GM12878 (cell line): ENCODE results near the gene DDX31. TPM values are rescaled to one million over a fixed set of nuclear protein-coding genes. Genes with fewer than 3 reads are reported as not detected.

Experiments
- ATAC-seq: fragments of 200-7000 bp; cut with Tn5 transposase; 3 replicates; pipeline ENCODE4 v1.9.1; 2020; ENCODE audit warnings: mild to moderate bottlenecking, moderate library complexity
- BruUV-seq: library from RNA; stranded (reverse); fragments of 400-500 nt; replicated peaks from 2 replicates; lab custom pipeline; 2021; lab: Mats Ljungman, UMichigan
- CTCF ChIA-PET: fragments of 300-600 bp; sonication (Branson Sonifier 250); formaldehyde crosslinking; extraction: SDS; loops from one replicate; lab custom pipeline; 2021; ENCODE audit warnings: inconsistent platforms; lab: Yijun Ruan, JAX
- POLR2A ChIA-PET: fragments of 350-600 bp; formaldehyde crosslinking; extraction: SDS; loops from one replicate; lab custom pipeline; 2021; ENCODE audit warnings: inconsistent platforms; lab: Charles Lee
- RAD21 ChIA-PET: fragments of 300-600 bp; sonication (Branson Sonifier 250); formaldehyde crosslinking; loops from one replicate; lab custom pipeline; 2023; ENCODE audit warnings: antibody characterized with exemption; ENCODE audit not compliant: unreplicated experiment; lab: Charles Lee
- SMC1A ChIA-PET: fragments of 300-600 bp; sonication (Branson Sonifier 250); formaldehyde crosslinking; loops from one replicate; lab custom pipeline; 2023; ENCODE audit not compliant: unreplicated experiment, uncharacterized antibody; lab: Charles Lee
- DNase-seq: peaks from one replicate; pipeline ENCODE4 v3.0.0-alpha.2; 2011; ENCODE audit warnings: low read depth, low spot score
- FAIRE-seq: peaks from 3 replicates; lab custom pipeline; 2011; peaks lifted over from hg19 to GRCh38; lab: Jason Lieb, UNC
- H2AFZ ChIP-seq: 2 replicates; pipeline ENCODE4 v1.6.0; 2011; ENCODE audit warnings: low read depth, low read length, control low read depth; ENCODE audit not compliant: control insufficient read depth
- H3K27ac ChIP-seq: 2 replicates; pipeline ENCODE4 v1.5.1; 2011; ENCODE audit warnings: control low read depth; ENCODE audit not compliant: control insufficient read depth, insufficient read depth
- H3K27me3 ChIP-seq, 2 experiments: replicated peaks in 1 of 2; 2 replicates each; pipeline versions ENCODE4 v1.6.0 to v1.6.1; 2011; ENCODE audit warnings: low read length in 1 of 2; ENCODE audit not compliant: control insufficient read depth in 2 of 2, insufficient read depth in 2 of 2
- H3K36me3 ChIP-seq, 2 experiments: 2 replicates each; pipeline ENCODE4 v1.5.1; 2011; ENCODE audit warnings: low read length in 1 of 2; ENCODE audit not compliant: control insufficient read depth in 2 of 2, insufficient read depth in 2 of 2
- H3K4me1 ChIP-seq: 2 replicates; pipeline ENCODE4 v1.6.1; 2011; ENCODE audit warnings: mild to moderate bottlenecking, low read length, moderate library complexity, mixed read lengths; ENCODE audit not compliant: control insufficient read depth, insufficient read depth
- H3K4me2 ChIP-seq: 2 replicates; pipeline ENCODE4 v1.6.0; 2011; ENCODE audit warnings: control low read depth; ENCODE audit not compliant: control insufficient read depth, insufficient read depth
- H3K4me3 ChIP-seq: fragments of 200-600 bp; sonication (generic); 2 replicates; pipeline ENCODE4 v1.5.1; 2016
- H3K79me2 ChIP-seq: 2 replicates; pipeline ENCODE4 v1.6.0; 2011; ENCODE audit warnings: low read length; ENCODE audit not compliant: control insufficient read depth, insufficient read depth
- H3K9ac ChIP-seq: 2 replicates; pipeline ENCODE4 v1.8.0; 2011; ENCODE audit warnings: low read length, control low read depth, mixed read lengths; ENCODE audit not compliant: control insufficient read depth, insufficient read depth
- H3K9me3 ChIP-seq: replicated peaks from 3 replicates; pipeline ENCODE4 v1.5.1; 2011; ENCODE audit warnings: mild to moderate bottlenecking, low read length; ENCODE audit not compliant: control insufficient read depth, insufficient read depth
- H4K20me1 ChIP-seq: 2 replicates; pipeline ENCODE4 v1.6.0; 2011; ENCODE audit not compliant: control insufficient read depth, insufficient read depth
- EGR1 ChIP-seq, 2 experiments: IDR thresholded peaks; 1 replicate in 1 of 2; 2 replicates in 1 of 2; pipeline ENCODE4 v1.6.1; 2011 to 2012; ENCODE audit warnings: low read depth in 2 of 2, low read length in 2 of 2, borderline replicate concordance in 1 of 2, mild to moderate bottlenecking in 1 of 2, moderate library complexity in 1 of 2
- HDAC2 ChIP-seq: fragments of 200-600 bp; sonication (generic); IDR thresholded peaks from 2 replicates; pipeline ENCODE4 v1.6.1; 2017
- HDAC6 ChIP-seq: fragments of 200-600 bp; sonication (generic); IDR thresholded peaks from one replicate; pipeline ENCODE4 v1.8.0; 2017; ENCODE audit warnings: antibody characterized with exemption; ENCODE audit not compliant: unreplicated experiment
- MLLT1 ChIP-seq: fragments of 450-650 bp; IDR thresholded peaks from 2 replicates; pipeline ENCODE4 v1.6.1; 2016; ENCODE audit warnings: mild to moderate bottlenecking
- NFYB ChIP-seq: IDR thresholded peaks from 2 replicates; pipeline ENCODE4 v1.6.1; 2011; ENCODE audit warnings: low read depth, mild to moderate bottlenecking, low read length, improper control_type of control experiment, moderate library complexity; ENCODE audit not compliant: insufficient read depth
- NR2C1 ChIP-seq: fragments of 450-650 bp; IDR thresholded peaks from 2 replicates; pipeline ENCODE4 v1.6.1; 2017; ENCODE audit warnings: antibody characterized with exemption, mild to moderate bottlenecking, moderate library complexity
- PAX8 ChIP-seq: fragments of 450-650 bp; IDR thresholded peaks from 2 replicates; pipeline ENCODE4 v1.6.1; 2017; ENCODE audit warnings: mild to moderate bottlenecking, moderate library complexity
- RELA ChIP-seq: fragments of 450-650 bp; IDR thresholded peaks from 2 replicates; pipeline ENCODE4 v1.8.0; 2014; ENCODE audit warnings: borderline replicate concordance; ENCODE audit not compliant: partially characterized antibody
- SMAD1 ChIP-seq: fragments of 450-650 bp; IDR thresholded peaks from 2 replicates; pipeline ENCODE4 v1.6.1; 2018; ENCODE audit warnings: mild to moderate bottlenecking, low read depth; ENCODE audit not compliant: partially characterized antibody
- SRF ChIP-seq, 2 experiments: IDR thresholded peaks; 2 replicates each; pipeline ENCODE4 v1.6.1; 2011; ENCODE audit warnings: low read depth in 2 of 2, low read length in 2 of 2, mild to moderate bottlenecking in 1 of 2, moderate library complexity in 1 of 2
- SUPT20H ChIP-seq: IDR thresholded peaks from 2 replicates; pipeline ENCODE4 v1.6.1; 2011; ENCODE audit warnings: low read depth, mild to moderate bottlenecking, low read length, moderate library complexity, borderline replicate concordance; ENCODE audit not compliant: control insufficient read depth
- WGBS: methylation state at CpG from one replicate; pipeline ENCODE4 v1.1.6; 2016; ENCODE audit warnings: low lambda C conversion rate; ENCODE audit not compliant: insufficient replicate concordance, insufficient coverage; ENCODE audit errors: missing lambda C conversion rate; 5-methylcytosine and 5-hydroxymethylcytosine counted together
- in situ Hi-C: fragments of 300-500 bp; cut with MboI; formaldehyde crosslinking; loops from 9 replicates; pipeline ENCODE4 v1.14.3; 2018; ENCODE audit warnings: mixed read lengths
- intact Hi-C: fragments of 100-400 bp; cut with micrococcal nuclease; formaldehyde crosslinking; loops from one replicate; pipeline ENCODE4 v1.14.2; 2022; ENCODE audit not compliant: unreplicated experiment
- polyA plus RNA-seq, 11 experiments: library from polyadenylated mRNA; depleted of rRNA in 4 of 11; unstranded in 6 of 11; stranded (reverse) in 5 of 11; fragments of >200 nt; fragmentation: Nextera tagmentation in 4 of 11; fragmentation: Illumina TruSeq in 1 of 11; extraction: Ambion mirVana in 4 of 11; extraction: Trizol in 1 of 11; gene quantifications; 1 replicate in 1 of 11; 2 replicates in 10 of 11; pipeline versions ENCODE4 v1.2.1 to v1.2.3, GENCODE V29; 2011 to 2016; ENCODE audit warnings: inconsistent platforms in 2 of 11, missing spikeins in 2 of 11, low read depth in 1 of 11
- total RNA-seq, 4 experiments: library from RNA; depleted of rRNA in 3 of 4; stranded (reverse); fragments of >200 nt in 3 of 4; fragmentation: Illumina TruSeq in 1 of 4; extraction: Trizol in 1 of 4; gene quantifications; 2 replicates each; pipeline versions ENCODE4 v1.2.1 to v1.2.3, GENCODE V29; 2013 to 2021
- TF ChIP-seq, protein P1 (sequence below): fragments of 450-650 bp; IDR thresholded peaks from 2 replicates; pipeline ENCODE4 v1.6.1; 2017; ENCODE audit warnings: mild to moderate bottlenecking, moderate library complexity
- TF ChIP-seq, protein P2 (sequence below): fragments of 450-650 bp; IDR thresholded peaks from 2 replicates; pipeline ENCODE4 v1.6.1; 2018; ENCODE audit warnings: borderline replicate concordance, mild to moderate bottlenecking; ENCODE audit not compliant: partially characterized antibody
- TF ChIP-seq, protein P3 (sequence below): fragments of 450-650 bp; IDR thresholded peaks from 2 replicates; pipeline ENCODE4 v1.6.1; 2014; ENCODE audit warnings: mild to moderate bottlenecking

The DDX31 gene
- total and polyA plus RNA-seq, 10 of the 15 experiments (the other 5 are each of a cell fraction or from before 2014, with no cell fraction given), result 12.1 to 30.8 (median 20.8) TPM

DNA sequence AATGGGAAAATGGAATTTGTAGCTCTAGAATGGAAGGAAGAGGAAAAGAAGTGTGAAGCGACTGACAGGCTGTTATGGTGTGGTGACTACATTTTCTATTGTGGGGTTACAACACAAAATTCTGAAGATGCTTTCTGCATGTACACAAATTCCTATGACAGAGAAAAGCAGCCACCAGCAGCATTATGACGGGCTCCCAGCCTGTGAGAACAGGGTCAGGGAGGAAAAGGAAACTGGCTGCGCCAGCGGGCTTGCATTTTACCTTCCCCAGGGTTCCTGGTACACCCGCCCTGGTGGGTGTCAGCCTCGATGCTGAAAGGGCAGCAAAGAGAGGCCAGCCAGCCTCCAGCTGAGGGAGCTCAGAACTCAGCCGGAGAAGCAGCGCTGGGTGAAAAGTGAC is 41.0 kb downstream of the DDX31 start (continued):
- no peak for TF ChIP-seq SMAD1
- TF ChIP-seq, protein P1, sequence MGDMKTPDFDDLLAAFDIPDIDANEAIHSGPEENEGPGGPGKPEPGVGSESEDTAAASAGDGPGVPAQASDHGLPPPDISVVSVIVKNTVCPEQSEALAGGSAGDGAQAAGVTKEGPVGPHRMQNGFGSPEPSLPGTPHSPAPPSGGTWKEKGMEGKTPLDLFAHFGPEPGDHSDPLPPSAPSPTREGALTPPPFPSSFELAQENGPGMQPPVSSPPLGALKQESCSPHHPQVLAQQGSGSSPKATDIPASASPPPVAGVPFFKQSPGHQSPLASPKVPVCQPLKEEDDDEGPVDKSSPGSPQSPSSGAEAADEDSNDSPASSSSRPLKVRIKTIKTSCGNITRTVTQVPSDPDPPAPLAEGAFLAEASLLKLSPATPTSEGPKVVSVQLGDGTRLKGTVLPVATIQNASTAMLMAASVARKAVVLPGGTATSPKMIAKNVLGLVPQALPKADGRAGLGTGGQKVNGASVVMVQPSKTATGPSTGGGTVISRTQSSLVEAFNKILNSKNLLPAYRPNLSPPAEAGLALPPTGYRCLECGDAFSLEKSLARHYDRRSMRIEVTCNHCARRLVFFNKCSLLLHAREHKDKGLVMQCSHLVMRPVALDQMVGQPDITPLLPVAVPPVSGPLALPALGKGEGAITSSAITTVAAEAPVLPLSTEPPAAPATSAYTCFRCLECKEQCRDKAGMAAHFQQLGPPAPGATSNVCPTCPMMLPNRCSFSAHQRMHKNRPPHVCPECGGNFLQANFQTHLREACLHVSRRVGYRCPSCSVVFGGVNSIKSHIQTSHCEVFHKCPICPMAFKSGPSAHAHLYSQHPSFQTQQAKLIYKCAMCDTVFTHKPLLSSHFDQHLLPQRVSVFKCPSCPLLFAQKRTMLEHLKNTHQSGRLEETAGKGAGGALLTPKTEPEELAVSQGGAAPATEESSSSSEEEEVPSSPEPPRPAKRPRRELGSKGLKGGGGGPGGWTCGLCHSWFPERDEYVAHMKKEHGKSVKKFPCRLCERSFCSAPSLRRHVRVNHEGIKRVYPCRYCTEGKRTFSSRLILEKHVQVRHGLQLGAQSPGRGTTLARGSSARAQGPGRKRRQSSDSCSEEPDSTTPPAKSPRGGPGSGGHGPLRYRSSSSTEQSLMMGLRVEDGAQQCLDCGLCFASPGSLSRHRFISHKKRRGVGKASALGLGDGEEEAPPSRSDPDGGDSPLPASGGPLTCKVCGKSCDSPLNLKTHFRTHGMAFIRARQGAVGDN, result no peak
- no peak for TF ChIP-seq SRF (IDR thresholded peaks at IDR 0.05; ENCODE audit: low read depth in 2 of 2, low read length in 2 of 2)
- TF ChIP-seq SUPT20H, result no peak
- no peak for TF ChIP-seq NFYB
- no peak for TF ChIP-seq PAX8

- Histone ChIP-seq H2AFZ (no peak overlapping the region), H3K36me3 (peaks cover 12 to 24% of the 10 kb centered on the region in 2 experiments), H3K27ac (no peak overlapping the region), H3K4me3 (no peak overlapping the region), H4K20me1 (no peaks in the 10 kb centered on the region), H3K9ac (no peak overlapping the region), H3K79me2 (no peaks in the 10 kb centered on the region), H3K4me1 (no peaks in the 10 kb centered on the region), H3K27me3 (no peaks in the 10 kb centered on the region), H3K9me3 (no peaks in the 10 kb centered on the region), H3K4me2 (no peak overlapping the region)
- intact Hi-C loops (no loop called here), in situ Hi-C loops (no loop called here)
- ChIA-PET RAD21 (no interaction called here), POLR2A (no interaction called here), CTCF (no interaction called here), SMC1A (no interaction called here)
- no peak for ATAC-seq
- DNase-seq, result no peak
- no peak for FAIRE-seq
- WGBS, result 97% methylated on average over 11 of the region's 11 CpGs
- no TSS peak for BruUV-seq
- no peak for TF ChIP-seq EGR1 (IDR thresholded peaks at IDR 0.05; ENCODE audit: borderline replicate concordance in 1 of 2, low read depth in 2 of 2, low read length in 2 of 2)
- TF ChIP-seq, protein P2, sequence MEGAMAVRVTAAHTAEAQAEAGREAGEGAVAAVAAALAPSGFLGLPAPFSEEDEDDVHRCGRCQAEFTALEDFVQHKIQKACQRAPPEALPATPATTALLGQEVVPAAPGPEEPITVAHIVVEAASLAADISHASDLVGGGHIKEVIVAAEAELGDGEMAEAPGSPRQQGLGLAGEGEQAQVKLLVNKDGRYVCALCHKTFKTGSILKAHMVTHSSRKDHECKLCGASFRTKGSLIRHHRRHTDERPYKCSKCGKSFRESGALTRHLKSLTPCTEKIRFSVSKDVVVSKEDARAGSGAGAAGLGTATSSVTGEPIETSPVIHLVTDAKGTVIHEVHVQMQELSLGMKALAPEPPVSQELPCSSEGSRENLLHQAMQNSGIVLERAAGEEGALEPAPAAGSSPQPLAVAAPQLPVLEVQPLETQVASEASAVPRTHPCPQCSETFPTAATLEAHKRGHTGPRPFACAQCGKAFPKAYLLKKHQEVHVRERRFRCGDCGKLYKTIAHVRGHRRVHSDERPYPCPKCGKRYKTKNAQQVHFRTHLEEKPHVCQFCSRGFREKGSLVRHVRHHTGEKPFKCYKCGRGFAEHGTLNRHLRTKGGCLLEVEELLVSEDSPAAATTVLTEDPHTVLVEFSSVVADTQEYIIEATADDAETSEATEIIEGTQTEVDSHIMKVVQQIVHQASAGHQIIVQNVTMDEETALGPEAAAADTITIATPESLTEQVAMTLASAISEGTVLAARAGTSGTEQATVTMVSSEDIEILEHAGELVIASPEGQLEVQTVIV, result no peak
- no peak for TF ChIP-seq HDAC2
- TF ChIP-seq RELA, result no peak
- TF ChIP-seq HDAC6, result no peak
- no peak for TF ChIP-seq MLLT1
- TF ChIP-seq, protein P3, sequence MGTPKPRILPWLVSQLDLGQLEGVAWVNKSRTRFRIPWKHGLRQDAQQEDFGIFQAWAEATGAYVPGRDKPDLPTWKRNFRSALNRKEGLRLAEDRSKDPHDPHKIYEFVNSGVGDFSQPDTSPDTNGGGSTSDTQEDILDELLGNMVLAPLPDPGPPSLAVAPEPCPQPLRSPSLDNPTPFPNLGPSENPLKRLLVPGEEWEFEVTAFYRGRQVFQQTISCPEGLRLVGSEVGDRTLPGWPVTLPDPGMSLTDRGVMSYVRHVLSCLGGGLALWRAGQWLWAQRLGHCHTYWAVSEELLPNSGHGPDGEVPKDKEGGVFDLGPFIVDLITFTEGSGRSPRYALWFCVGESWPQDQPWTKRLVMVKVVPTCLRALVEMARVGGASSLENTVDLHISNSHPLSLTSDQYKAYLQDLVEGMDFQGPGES, result no peak
- no peak for TF ChIP-seq NR2C1
Observed at GRCh38 chr9:132627594-132627993, 42.2 kb downstream of the DDX31 start.
